Progenitor cell of endocrine pancreas (in vitro differentiated cells): Measurements from ENCODE around the gene ABCB9. TPM values are rescaled to one million over a fixed set of nuclear protein-coding genes. Genes with fewer than 3 reads are reported as not detected.

ENCODE experiments used
- DNase-seq: peaks from one replicate; pipeline ENCODE4 v3.0.0; 2021; ENCODE audit warnings: low spot score; ENCODE audit not compliant: unreplicated experiment
- H3K27ac Mint-ChIP-seq: 2 replicates; pipeline ENCODE4 v1.8.0; 2021; ENCODE audit warnings: mild to moderate bottlenecking, moderate library complexity, mixed read lengths
- H3K27me3 Mint-ChIP-seq: 2 replicates; pipeline ENCODE4 v1.8.0; 2021; ENCODE audit warnings: mixed read lengths
- H3K36me3 Mint-ChIP-seq: 2 replicates; pipeline ENCODE4 v1.8.0; 2022; ENCODE audit warnings: mixed read lengths; ENCODE audit not compliant: insufficient read depth
- H3K4me1 Mint-ChIP-seq: 2 replicates; pipeline ENCODE4 v1.8.0; 2021; ENCODE audit warnings: low read depth, mixed read lengths
- H3K4me3 Mint-ChIP-seq: 2 replicates; pipeline ENCODE4 v1.8.0; 2021; ENCODE audit warnings: low read depth, mild to moderate bottlenecking, moderate library complexity, mixed read lengths
- H3K9me3 Mint-ChIP-seq: 2 replicates; pipeline ENCODE4 v1.8.0; 2021; ENCODE audit warnings: low read depth, mixed read lengths
- CTCF ChIP-seq: fragments of 200-600 bp; sonication (generic); IDR thresholded peaks from one replicate; pipeline ENCODE4 v1.5.0; 2021; ENCODE audit warnings: antibody characterized with exemption, mild to moderate bottlenecking; ENCODE audit not compliant: unreplicated experiment
- total RNA-seq: library from RNA; stranded (reverse); gene quantifications from 2 replicates; pipeline ENCODE4 v1.2.1, GENCODE V29; 2021

Gene ABCB9
- total RNA-seq, 1 donor from 2014 or later = 10.4 TPM

DNA sequence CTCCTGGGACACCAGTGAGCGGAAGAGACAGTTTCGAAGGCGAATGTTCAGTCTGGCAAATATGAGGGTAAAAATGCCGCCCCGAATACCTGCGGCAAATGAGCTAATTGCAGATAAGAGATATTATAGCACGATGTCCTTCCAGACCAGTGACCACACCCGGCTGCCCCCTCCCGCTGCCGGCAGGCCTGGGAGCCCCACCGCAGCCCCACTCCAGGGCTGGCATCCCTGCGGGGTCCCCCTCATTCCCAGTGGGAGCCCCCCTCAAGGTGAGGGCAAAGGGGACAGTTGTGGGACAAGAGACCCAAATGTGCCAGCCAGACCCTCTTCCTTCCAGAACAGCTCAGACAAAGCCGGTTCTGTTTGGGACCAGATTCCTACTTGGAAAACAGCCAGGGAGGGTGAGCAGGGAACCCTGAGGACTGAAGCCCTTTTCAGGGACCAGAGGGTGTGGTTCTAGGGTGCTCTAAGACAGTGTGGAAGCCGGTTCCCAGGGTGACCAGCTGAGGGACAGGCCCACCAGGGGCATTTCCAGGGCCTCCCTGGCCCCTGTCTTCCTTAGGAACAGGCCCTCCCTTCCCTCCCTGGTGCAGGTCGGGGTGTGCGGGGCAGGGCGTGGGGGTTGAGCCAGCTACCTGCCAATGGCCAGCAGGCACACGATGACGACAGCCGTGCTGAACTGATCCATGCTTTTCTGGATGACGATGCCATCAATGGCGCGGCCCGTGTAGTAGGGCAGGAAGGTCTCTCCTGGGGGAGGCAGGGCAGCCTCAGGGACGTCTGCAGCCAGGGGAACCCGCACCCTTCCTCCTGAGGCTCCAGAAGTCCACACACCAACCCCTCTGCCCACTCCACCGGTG is 16.2 kb downstream of the ABCB9 start:
- no peaks in the 10 kb centered on the region for H3K27me3 Mint-ChIP-seq
- no peak for DNase-seq

GRCh38 chr12:122949405-122949804 is 16.9 kb downstream of the ABCB9 start:
- H3K9me3 Mint-ChIP-seq = no peaks in the 10 kb centered on the region
- H3K27ac Mint-ChIP-seq = no peak overlapping the region
- H3K4me3 Mint-ChIP-seq = no peak overlapping the region
- TF ChIP-seq CTCF = no peak
- H3K36me3 Mint-ChIP-seq = no peaks in the 10 kb centered on the region
- H3K4me1 Mint-ChIP-seq = no peaks in the 10 kb centered on the region
- no peak for DNase-seq
- H3K27me3 Mint-ChIP-seq = no peaks in the 10 kb centered on the region

More for the DNA sequence above, 16.2 kb downstream of the ABCB9 start:
- TF ChIP-seq CTCF = no peak
- Mint-ChIP-seq H3K36me3 (no peaks in the 10 kb centered on the region), H3K9me3 (no peaks in the 10 kb centered on the region), H3K4me3 (no peak overlapping the region), H3K4me1 (no peaks in the 10 kb centered on the region), H3K27ac (no peak overlapping the region)

DNA sequence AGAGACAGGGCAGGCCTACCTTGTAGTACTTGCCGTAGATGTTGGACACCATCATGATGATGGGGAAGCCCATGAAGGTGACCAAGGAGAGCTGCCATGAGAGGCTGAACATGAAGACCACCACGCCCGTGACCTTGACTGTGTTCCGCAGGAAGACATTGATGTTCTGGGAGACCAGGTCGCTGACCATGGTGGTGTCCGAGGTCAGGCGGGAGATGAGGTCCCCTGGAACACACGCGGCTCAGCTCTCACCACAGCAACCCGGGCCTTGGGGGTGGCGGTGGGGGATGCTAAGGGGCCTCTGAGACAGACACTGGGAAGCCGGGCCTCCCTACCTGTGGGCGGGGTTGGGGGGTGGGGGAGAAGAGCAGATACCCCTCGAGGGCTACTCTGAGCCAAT is 17.7 kb downstream of the ABCB9 start:
- no peaks in the 10 kb centered on the region for H3K4me1 Mint-ChIP-seq
- H3K4me3 Mint-ChIP-seq = no peak overlapping the region
- no peaks in the 10 kb centered on the region for H3K27me3 Mint-ChIP-seq
- H3K27ac Mint-ChIP-seq = no peak overlapping the region
- H3K36me3 Mint-ChIP-seq = no peaks in the 10 kb centered on the region
- DNase-seq = no peak
- TF ChIP-seq CTCF = no peak
- H3K9me3 Mint-ChIP-seq = no peaks in the 10 kb centered on the region

DNA sequence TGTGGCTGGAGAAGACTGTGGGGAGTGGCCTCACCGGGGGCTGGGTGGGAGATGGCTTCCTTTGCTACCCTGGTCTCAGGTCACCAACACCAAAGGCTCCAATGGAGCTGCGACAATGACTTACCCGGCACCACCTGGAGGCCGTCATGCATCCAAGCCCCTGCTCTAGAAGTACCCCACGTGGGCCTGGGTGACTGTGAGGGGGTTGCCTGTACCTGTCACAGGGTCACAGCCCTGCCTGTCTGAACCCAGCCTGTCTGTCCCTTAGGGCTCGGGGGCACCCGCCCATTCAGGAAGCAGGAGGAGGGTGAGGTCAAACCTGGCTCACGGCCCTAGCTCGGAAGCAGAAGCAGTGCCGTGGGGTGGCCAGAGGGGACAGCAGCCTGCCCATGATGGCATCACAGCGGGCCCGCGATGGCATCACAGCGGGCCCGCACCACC is 18.9 kb downstream of the ABCB9 start:
- Mint-ChIP-seq H3K27me3 (no peaks in the 10 kb centered on the region), H3K4me1 (no peaks in the 10 kb centered on the region), H3K9me3 (no peaks in the 10 kb centered on the region), H3K36me3 (no peaks in the 10 kb centered on the region), H3K4me3 (no peak overlapping the region), H3K27ac (peak overlapping the region; percentile 83)
- no peak for TF ChIP-seq CTCF
- DNase-seq = no peak

DNA sequence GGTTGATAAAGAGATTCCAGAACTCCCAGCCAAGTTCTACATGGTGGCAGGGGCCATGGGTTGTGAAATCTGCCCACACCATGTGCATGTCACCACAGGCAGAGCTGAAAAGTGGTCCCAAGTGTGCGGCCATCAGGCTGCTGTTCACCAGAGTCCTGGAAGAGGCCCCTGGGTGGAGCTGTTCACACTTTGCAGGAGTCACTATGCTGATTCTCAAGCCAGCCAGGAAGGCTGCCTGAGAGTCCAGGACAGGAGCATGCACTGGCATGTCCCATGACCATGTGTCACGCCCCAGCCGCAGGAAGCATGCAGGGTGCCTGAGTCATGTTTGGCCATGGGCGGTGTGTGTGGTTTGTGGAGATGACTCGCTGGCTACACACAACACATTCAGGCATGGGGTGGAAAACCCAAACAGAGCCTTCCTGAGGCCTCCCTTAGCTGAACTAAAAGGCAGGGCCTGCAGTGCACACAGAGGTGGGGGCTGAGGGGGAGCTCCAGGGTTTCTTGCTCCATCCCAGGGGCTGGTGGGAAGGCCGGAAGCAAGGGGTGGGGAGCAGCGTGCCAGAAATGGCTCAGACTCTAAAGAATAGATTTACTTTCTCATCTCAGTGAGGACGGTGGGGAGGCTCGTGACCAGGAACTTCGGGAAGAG is 19.4 kb downstream of the ABCB9 start:
- Mint-ChIP-seq H3K4me3 (no peak overlapping the region), H3K4me1 (no peaks in the 10 kb centered on the region), H3K9me3 (no peaks in the 10 kb centered on the region), H3K27me3 (no peaks in the 10 kb centered on the region), H3K27ac (peak overlapping the region; percentile 83), H3K36me3 (no peaks in the 10 kb centered on the region)
- no peak for DNase-seq
- TF ChIP-seq CTCF = no peak
